GM12872 (cell line): ENCODE measurements around the gene KRT38.

Experiments used
- CTCF ChIP-seq: IDR thresholded peaks from 3 replicates; pipeline ENCODE4 v1.5.1; 2011; ENCODE audit warnings: low read depth, mild to moderate bottlenecking, low read length, moderate library complexity; ENCODE audit not compliant: insufficient read depth

Gene KRT38

DNA sequence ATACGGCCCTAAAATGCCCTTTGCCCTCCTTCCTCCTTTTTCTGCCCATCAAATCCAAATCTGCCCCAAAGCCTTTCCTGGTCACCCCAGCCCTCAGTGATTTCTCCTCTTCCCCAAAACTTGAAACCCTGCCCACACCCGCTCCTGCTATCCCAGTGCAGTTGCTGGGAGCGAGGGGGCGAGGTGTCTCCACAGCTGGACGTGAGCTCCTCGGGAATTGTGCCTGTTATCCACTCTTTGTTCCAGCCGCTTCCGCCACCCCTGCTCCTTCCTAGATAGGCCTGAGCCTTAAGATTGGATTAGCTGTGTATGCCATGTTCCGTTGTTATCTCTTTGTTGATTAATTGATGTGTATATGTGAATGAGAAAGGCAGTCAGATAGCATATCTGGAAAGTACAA is 42.7 kb upstream of the KRT38 start:
- TF ChIP-seq CTCF = no peak

DNA sequence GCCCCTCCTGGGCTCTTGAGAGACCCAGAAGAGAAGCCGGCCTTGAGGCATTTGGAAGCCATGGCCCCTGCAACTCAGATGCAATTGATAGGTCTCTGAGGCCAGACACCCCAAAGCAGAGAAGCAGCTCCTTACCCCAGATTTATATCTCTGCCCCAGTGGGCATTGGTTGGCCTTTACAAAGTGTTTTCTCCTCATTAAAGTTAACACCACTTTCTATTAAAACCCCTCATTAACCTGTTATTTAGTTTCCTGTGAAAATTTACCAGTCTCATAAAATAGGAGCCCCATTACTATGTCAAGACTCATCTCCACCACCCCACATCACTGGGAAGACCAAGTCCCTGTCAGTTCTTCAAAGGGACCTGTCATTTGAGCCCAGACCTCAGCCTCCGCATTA is 40.3 kb upstream of the KRT38 start, which contains the start of gene KRT35:
Gene KRT35 (minus strand): TSS at position 116 of the 400 bp plus-strand sequence. CDS start 54 bp downstream, at position 62.
- no peak for TF ChIP-seq CTCF

DNA sequence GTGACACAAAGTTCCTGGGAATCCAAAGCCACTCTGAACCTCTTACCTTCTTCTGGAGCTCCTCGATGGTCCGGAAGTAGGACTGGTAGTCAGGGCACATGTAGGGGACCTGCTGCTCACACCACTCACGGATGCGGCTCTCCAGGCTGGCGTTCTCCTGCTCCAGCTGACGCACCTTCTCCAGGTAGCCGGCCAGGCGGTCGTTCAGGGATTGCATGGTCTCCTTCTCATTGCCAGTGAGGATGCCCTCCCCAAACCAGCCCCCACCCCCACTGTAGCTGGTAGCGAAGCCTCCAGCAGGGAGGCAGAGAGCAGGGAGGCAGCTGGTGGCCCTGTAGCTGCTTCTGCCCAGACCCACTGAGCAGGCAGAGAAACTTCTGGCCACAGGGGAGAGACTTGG is 39.8 kb upstream of the KRT38 start:
- no peak for TF ChIP-seq CTCF

- TF ChIP-seq CTCF = no peak
These were observed 39.4 kb upstream of the KRT38 start for GRCh38 chr17:41480136-41480535.

DNA sequence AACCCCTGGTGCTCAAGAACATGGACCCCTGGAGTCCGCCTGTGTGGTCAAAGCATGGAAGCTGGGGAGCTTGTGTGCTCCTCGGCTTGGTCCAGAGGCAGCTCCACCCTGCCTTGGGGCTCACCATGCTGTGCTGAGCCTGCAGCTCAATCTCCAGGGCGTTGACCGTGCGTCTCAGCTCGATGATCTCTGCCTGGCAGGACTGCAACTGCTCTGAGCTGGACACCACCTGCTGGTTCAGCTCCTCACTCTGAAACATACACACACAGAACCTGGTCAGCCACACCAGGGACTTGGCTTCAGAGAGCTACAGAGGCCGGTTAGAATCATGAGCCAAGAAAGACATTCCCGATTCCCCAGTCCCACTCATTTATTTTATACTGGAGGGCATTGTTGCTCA is 37.5 kb upstream of the KRT38 start:
- TF ChIP-seq CTCF = no peak

GRCh38 chr17:41476866-41477815 is 36.4 kb upstream of the KRT38 start:
- TF ChIP-seq CTCF = no peak

GRCh38 chr17:41475421-41475820 is 34.6 kb upstream of the KRT38 start:
- TF ChIP-seq CTCF = no peak
